ENCODE results near the gene STK33.

The STK33 gene

GRCh38 chr11:8408151-8408941 lies 185.7 kb downstream of the STK33 start:
- peak; percentile 2 for DNase-seq

GRCh38 chr11:8403310-8403709 lies 190.7 kb downstream of the STK33 start:
- DNase-seq, result no peak

- DNase-seq, result no peak
Measured at GRCh38 chr11:8392886-8393285, 201.1 kb downstream of the STK33 start.

GRCh38 chr11:8392166-8392565 lies 201.9 kb downstream of the STK33 start:
- DNase-seq, result no peak

GRCh38 chr11:8390851-8391612 lies 203.0 kb downstream of the STK33 start:
- DNase-seq, result no peak

GRCh38 chr11:8389029-8389996 lies 204.7 kb downstream of the STK33 start:
- DNase-seq, result no peak

- DNase-seq, result no peak
Measured at GRCh38 chr11:8387693-8388092, 206.3 kb downstream of the STK33 start.

GRCh38 chr11:8387141-8387540 lies 206.9 kb downstream of the STK33 start:
- DNase-seq, result no peak

GRCh38 chr11:8386134-8386864 lies 207.7 kb downstream of the STK33 start:
- no peak for DNase-seq

GRCh38 chr11:8384199-8384821 lies 209.7 kb downstream of the STK33 start:
- DNase-seq, result no peak

GRCh38 chr11:8383627-8384026 lies 210.4 kb downstream of the STK33 start:
- DNase-seq, result no peak

- DNase-seq, result no peak
Measured at GRCh38 chr11:8383227-8383626, 210.8 kb downstream of the STK33 start.

- DNase-seq, result peak; percentile 68
Measured at GRCh38 chr11:8382436-8383053, 211.5 kb downstream of the STK33 start.

GRCh38 chr11:8381871-8382396 lies 212.1 kb downstream of the STK33 start:
- no peak for DNase-seq

GRCh38 chr11:8381343-8381742 lies 212.7 kb downstream of the STK33 start:
- DNase-seq, result no peak

- DNase-seq, result no peak
Measured at GRCh38 chr11:8375932-8376331, 218.1 kb downstream of the STK33 start.

- DNase-seq, result no peak
Measured at GRCh38 chr11:8375460-8375859, 218.6 kb downstream of the STK33 start.

- DNase-seq, result no peak
Measured at GRCh38 chr11:8374716-8375115, 219.3 kb downstream of the STK33 start.

GRCh38 chr11:8373519-8374432 lies 220.3 kb downstream of the STK33 start:
- no peak for DNase-seq
